ENCODE measurements around the gene UPF2. TPM values are rescaled to one million over a fixed set of nuclear protein-coding genes. Genes with fewer than 3 reads are reported as not detected.
"Not testable (repeated sequence)": the region's sequence is repeated elsewhere in the genome, so short reads cannot be mapped to it uniquely, and the experiment has no call there.

Gene UPF2
- total RNA-seq, 2 donors from 2014 or later = 15.3 to 19.5 TPM

- intact Hi-C loops (cut with DNase I) = no loop called here
- DNase-seq (ENCODE audit: low spot score) = no peak
These were observed 147.5 kb downstream of the UPF2 start for GRCh38 chr10:11895108-11895466.

- intact Hi-C loops (cut with DNase I) = no loop called here
- DNase-seq (ENCODE audit: low spot score) = no peak
These were observed 148.1 kb downstream of the UPF2 start for GRCh38 chr10:11894381-11895107.

- DNase-seq (ENCODE audit: low spot score) = no peak
- intact Hi-C loops (cut with DNase I) = no loop called here
These were observed 148.8 kb downstream of the UPF2 start for GRCh38 chr10:11893749-11894278.

GRCh38 chr10:11891776-11892486, 150.7 kb downstream of the UPF2 start:
- intact Hi-C loops (cut with DNase I) = no loop called here
- no peak for DNase-seq (ENCODE audit: low spot score)

GRCh38 chr10:11889263-11889662, 153.3 kb downstream of the UPF2 start:
- intact Hi-C loops (cut with DNase I); DNase-seq (ENCODE audit: low spot score): not testable (repeated sequence)

- DNase-seq (ENCODE audit: low spot score) = no peak
- intact Hi-C loops (cut with DNase I) = no loop called here
These were observed 155.0 kb downstream of the UPF2 start for GRCh38 chr10:11887381-11888227.

GRCh38 chr10:11886851-11887250, 155.8 kb downstream of the UPF2 start:
- DNase-seq (ENCODE audit: low spot score) = no peak
- intact Hi-C loops (cut with DNase I) = no loop called here

GRCh38 chr10:11886138-11886474, 156.5 kb downstream of the UPF2 start:
- DNase-seq (ENCODE audit: low spot score) = no peak
- intact Hi-C loops (cut with DNase I) = no loop called here

GRCh38 chr10:11885437-11886137, 157.0 kb downstream of the UPF2 start:
- no peak for DNase-seq (ENCODE audit: low spot score)
- intact Hi-C loops (cut with DNase I) = no loop called here

GRCh38 chr10:11884706-11885423, 157.7 kb downstream of the UPF2 start:
- intact Hi-C loops (cut with DNase I) = no loop called here

GRCh38 chr10:11882646-11883375, 159.8 kb downstream of the UPF2 start:
- DNase-seq (ENCODE audit: low spot score) = no peak
- intact Hi-C loops (cut with DNase I) = no loop called here

More at GRCh38 chr10:11884706-11885423, 157.7 kb downstream of the UPF2 start:
- no peak for DNase-seq (ENCODE audit: low spot score)

- intact Hi-C loops (cut with DNase I) = no loop called here
These were observed 160.9 kb downstream of the UPF2 start for GRCh38 chr10:11881477-11882417.

GRCh38 chr10:11881030-11881476, 161.6 kb downstream of the UPF2 start:
- DNase-seq (ENCODE audit: low spot score) = no peak
- intact Hi-C loops (cut with DNase I) = no loop called here

More at GRCh38 chr10:11881477-11882417, 160.9 kb downstream of the UPF2 start:
- DNase-seq (ENCODE audit: low spot score) = no peak

- intact Hi-C loops (cut with DNase I) = no loop called here
These were observed 162.2 kb downstream of the UPF2 start for GRCh38 chr10:11880151-11881029.

GRCh38 chr10:11879387-11880094, 163.1 kb downstream of the UPF2 start:
- DNase-seq (ENCODE audit: low spot score) = peak; percentile 58
- intact Hi-C loops (cut with DNase I) = no loop called here

More at GRCh38 chr10:11880151-11881029, 162.2 kb downstream of the UPF2 start:
- DNase-seq (ENCODE audit: low spot score) = no peak

Data from posterior vena cava (tissue), 2 donors.